M059J (cell line): ENCODE data around the gene SLC38A9. TPM values are rescaled to one million over a fixed set of nuclear protein-coding genes. Genes with fewer than 3 reads are reported as not detected.
A peak's percentile ranks its signal among the peaks of the same experiment; 100 is the strongest.
"Not testable (repeated sequence)": the region's sequence is repeated elsewhere in the genome, so short reads cannot be mapped to it uniquely, and the experiment has no call there.

Experiments used
- DNase-seq: peaks from one replicate; pipeline ENCODE4 v3.0.0-alpha.2; 2012; ENCODE audit warnings: low read depth
- total RNA-seq: library from RNA; depleted of rRNA; stranded (reverse); fragments of >200 nt; shearing (Covaris generic); gene quantifications from 2 replicates; pipeline ENCODE4 v1.2.3, GENCODE V29; 2014

The SLC38A9 gene
- total RNA-seq, 1 experiment from 2014 or later = 19.2 TPM

DNA sequence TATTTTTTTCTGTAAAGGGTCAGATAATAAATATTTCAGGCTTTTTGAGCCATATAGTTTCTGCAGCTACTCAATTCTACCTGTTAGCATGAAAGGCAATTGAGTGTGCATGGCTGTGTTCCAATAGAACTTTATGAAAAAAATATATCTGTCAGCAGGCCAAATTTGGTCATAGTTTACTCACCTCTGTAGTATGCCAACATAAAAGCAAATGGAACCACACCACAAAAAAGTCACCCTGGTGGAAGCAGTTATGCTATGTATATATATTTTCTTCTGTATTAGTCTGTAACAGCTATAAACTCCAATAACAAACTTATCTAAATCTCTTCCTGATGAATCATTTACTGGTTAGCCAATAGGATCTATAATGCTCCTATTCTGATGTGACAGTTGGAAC, 3.4 kb downstream of the SLC38A9 start:
- peak; percentile 25 for DNase-seq

DNA sequence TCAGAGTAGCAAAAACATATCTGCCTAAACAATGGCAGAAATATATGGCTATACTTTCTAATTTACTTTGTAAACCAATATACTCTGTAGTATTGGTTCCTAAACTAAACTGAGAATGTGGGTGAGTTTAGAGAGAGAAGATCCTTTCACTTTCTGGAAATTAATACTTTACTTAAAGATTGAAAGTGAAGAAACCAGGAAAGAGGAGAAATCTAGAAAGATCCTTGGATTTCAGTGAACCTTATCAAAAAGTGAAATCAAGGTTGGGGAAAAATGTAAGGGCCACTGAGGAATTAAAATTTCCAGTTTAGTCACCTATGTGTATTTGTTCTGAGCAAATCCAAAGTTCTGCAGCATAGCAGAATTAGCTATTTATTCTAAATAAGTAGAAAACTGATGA, 5.9 kb downstream of the SLC38A9 start:
- no peak for DNase-seq

DNA sequence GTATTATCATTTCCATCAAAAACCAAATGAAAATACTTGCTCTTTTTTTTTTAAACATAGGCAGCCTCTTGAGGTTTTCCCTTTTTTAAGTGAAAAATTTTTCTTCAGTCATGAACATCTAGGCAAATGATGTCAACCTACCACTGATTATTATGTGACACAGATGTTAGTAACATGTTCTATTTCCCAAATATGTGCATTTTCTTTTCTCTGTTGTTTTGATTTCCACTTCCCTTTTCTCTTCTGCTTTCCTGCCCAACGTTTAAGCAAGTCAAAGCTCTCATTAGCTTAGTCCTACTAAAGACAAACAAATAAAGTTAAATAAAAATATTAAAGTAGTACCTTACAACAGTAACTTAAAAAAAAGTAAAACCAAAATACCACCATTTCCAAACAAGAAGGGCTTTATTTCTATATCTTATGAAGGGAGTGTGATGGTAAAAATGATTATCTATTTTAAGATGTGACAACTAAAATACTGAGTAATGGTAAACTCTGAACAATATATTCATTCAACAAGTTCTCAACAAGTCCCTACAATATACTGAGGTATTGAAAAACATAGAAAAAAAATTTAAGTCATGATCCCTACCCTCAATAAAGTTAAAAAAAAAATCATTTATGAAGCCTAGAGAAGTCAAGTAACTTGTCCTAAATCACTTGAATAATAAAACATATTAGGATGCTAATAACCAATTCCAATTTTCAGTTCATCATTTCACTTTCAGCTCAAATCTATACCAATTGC, 9.4 kb downstream of the SLC38A9 start:
- no peak for DNase-seq

DNA sequence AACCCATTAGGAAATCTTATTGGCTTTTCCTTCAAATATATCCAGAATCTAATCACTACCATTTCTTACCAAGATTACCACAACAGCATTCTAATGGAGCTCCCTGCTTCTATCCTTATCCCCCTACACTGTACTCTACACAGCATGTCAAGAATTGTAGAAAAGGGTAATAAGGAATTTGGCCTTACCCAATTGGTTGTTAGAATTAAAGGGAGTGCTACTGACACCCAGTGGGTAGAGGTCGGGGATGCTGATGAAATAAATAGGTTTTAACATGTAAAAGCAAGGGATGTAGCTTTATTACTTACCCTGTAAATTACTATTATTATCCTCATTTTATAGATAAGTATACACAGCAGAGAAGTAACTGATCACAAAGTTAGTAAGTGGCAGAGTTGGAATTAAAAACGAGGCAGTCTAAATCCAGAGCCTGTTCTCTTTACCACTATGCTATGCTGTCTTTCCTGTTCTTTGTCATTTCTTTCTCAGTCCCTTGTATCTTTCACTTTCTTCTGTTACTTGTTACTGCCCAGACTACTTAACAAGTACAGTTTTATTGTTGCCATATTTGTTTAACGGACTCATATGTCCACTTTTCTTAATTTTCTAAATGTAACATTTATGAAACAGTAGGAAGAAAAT, 10.5 kb downstream of the SLC38A9 start:
- DNase-seq = no peak

DNA sequence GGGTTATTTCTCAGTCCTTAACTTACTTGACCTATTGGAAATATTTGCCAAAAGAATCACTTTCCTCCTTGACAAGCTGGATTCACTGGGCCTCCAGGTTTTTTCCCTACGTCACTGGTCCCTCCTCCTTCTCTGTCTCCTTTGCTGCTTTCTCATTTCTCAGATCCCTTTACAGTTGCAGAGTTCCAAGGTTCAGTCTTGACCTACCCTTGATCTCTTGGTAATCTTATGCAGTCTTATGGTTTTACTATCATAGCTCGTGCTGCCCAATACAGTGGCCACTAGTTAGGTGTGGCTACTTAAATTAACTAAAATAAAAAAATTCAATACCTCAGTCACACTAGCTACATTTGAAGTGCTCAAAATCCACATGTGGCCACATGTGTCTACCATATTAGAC, 11.4 kb downstream of the SLC38A9 start:
- no peak for DNase-seq

DNA sequence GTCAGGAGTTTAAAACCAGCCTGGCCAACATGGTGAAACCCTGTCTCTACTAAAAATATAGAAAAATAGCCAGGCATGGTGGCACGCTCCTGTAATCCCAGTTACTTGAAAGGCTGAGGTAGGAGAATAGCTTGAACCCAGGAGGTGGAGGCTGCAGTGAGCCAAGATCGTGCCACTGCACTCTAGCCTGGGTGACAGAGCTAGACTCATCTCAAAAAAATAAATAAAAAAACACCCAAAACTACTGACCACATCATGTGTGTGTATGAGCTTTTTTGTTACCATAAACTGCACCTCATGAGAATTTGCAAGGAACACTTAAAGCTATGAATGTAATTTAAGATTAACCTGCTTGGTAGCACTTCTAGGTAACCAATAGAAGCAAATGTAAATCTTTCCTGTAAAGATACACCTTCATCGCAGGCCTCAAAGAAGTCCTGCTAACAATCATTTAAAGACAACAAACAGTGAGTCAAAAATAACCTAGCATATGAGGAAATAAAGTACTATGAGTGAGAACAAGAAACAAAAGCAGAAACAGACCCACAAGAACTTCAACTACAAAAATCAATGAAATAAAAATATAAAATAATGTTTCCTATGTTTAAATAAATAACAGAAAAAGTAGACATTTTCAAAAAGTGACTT, 13.0 kb downstream of the SLC38A9 start:
- no peak for DNase-seq

DNA sequence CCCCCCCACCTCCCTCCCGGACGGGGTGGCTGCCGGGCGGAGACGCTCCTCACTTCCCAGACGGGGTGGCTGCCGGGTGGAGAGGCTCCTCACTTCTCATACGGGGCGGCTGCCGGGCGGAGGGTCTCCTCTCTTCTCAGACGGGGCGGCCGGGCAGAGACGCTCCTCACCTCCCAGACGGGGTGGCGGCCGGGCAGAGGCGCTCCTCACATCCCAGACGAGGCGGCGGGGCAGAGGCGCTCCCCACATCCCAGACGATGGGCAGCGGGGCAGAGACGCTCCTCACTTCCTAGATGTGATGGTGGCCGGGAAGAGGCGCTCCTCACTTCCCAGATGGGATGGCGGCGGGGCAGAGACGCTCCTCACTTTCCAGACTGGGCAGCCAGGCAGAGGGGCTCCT, 15.4 kb downstream of the SLC38A9 start:
- DNase-seq = not testable (repeated sequence)

DNA sequence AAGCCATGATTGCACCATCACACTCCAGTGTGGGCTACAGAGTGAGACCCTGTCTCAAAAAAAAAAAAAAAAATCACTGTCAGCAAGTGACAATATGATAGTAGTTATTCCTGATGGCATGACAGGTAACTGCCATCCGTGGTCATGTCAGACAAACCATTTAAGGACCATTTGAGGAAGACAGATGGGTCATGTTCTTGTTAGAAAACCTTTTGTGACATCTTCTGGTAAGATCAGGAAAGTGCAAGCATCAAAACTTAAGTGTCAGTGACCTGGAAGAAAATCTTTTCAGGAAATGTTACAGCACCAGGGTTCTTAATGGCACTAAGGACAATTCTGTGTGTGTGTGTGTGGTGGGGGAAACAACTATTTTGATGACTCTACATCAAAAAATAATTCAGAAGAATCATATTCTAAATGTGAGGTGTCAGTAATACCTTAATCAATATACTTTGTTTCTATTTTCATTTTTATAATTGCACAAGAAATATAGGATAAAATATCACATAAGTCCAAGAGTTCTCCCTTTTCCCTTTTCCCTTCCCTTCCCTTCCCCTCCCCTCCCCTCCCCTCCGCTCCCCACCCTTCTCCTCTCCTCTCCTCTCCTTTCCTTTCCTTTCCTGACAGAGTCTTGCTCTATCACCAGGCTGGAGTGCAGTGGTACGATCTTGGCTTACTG, 17.8 kb downstream of the SLC38A9 start:
- peak; percentile 54 for DNase-seq

DNA sequence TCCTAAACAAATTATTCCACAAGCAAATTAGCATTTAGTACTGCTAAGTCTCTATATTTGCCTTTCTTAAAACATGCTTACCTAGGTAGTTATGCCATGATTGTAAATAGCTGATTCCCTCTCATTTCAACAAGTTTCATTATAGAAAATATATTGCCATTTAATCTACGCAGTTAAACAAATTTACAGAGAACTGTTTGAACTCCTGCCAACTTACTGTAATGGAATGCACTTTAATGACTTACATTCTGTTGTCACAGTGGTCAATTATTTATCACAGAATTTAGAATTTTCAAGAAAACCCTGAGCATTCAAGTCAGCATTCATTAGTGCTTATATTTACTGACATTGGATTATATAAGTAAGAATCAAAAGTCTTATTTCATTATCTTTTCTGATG, 19.6 kb downstream of the SLC38A9 start:
- DNase-seq = no peak

DNA sequence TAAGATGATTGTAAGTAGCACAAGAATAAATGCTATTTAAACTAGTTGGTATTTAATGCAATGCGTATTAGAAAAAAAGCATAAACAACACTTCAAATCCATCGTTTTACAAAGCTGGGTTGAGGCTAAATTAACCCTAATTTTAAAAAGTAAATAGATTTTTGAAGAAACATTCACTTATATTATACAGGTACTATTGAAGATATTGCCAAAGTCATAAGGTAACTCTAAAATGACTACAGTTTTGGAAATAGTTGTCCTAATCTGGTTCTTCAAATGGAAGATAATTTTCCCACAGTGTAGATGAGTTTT, 20.1 kb downstream of the SLC38A9 start:
- DNase-seq = no peak

DNA sequence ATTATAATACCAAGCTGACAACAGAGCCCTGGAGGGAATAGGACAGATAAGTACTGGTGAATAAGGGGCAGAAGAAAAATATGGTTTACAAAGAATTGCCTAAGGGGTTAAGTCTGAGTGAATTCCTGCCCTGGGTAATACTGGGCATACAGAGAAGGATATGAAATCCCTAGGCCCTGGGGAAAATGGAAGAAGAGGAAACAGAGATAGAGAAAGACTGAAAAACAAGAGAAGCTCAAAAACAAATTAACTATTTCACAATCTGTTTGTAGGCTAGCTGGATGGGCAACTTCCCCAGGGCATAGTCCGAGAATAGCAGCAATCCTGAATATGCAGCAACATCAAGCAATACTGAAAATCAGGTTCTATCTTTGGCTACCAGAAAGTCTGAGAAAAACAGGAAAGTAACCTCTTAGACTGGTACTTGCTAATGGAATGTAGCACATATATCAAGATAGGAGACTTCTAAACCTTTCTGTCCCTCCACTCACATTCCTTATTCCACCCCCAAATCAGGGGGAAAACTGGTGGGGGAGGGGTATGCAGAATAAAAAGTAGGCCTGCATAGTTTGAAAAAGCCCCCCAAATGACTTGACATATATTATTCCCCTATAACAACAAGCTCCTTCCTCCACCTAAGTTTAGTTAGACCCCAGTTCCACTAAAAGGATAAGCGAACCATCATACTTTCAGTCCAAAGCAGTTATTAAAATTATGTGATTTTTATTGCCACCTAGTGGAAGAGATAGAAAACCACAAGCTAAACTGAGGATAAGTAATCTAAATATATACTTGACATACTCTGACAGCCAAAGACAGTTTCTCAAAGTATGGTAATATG, 20.6 kb downstream of the SLC38A9 start:
- peak; percentile 54 for DNase-seq

DNA sequence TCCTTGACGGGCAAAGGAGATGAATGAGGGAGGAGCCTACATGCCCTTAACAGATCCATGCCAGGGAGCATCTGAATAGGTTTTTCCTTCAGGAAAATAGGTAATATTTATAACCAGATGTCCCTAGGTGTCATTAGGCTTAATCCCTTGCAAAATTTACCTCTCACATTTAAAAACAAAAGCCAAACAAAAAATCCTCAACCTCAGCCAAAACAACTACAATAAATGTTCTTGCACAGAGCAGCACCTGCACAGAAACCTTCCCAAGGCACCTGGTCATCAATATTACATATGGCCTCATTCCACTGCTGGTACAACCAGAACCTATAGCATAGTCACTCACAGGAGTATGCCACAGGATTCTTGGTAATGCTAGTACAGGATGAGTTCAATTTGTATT, 30.1 kb downstream of the SLC38A9 start:
- DNase-seq = no peak

DNA sequence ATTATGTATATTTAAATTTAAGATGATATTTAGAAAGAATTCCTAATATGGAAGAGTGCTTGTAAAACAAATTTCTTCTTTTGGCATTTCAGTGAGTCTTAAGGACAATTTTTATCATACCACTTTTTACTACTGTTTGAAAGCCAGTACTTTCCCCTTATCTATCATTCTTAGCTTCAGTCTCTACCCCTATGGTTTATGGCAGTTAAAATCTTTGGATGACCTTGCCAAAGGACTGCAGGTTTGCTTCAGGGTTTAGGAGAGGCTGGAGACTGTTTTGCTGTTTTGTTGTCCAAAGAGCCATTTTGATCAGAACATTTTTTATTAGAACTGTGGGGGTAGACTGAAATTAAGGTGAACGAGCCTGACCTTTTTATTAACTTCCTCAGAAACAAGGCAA, 30.8 kb downstream of the SLC38A9 start:
- DNase-seq = no peak

DNA sequence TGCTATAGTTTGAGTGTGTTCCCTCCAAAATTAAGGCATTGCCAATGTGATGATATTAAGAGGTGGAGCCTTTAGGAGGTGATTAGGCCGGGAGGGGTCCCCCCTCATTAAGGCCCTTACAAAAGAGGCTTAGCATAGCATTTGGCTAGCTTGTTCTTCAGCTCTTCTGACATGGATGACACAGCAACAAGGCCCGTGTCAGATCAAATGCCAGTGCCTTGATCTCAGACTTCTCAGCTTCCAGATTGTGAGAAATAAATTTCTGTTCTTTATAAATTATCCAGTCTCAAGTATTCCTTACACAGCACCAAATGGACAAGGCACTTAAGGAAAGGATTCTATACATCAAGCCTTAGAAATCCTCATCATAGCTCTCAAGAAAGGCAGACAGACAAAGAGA, 31.8 kb downstream of the SLC38A9 start:
- DNase-seq = no peak

DNA sequence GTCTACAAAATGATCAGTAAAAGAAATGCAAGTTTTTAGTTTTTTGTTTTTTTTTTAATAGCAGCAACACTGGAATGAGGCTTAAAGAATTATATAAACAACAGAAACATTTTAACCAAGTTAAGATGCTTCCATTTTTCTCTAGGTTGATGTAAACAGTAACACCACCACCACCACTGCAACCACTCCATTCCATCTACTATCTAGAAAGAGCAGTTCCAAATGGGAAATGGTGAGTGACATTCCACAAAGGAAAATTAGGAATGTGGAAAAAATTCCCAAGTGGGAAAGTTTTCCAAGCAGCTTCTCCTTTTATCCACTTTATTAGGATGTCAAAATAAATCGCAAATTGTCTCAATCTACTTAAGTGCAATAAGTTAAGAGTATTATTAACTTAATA, 32.6 kb downstream of the SLC38A9 start:
- no peak for DNase-seq

DNA sequence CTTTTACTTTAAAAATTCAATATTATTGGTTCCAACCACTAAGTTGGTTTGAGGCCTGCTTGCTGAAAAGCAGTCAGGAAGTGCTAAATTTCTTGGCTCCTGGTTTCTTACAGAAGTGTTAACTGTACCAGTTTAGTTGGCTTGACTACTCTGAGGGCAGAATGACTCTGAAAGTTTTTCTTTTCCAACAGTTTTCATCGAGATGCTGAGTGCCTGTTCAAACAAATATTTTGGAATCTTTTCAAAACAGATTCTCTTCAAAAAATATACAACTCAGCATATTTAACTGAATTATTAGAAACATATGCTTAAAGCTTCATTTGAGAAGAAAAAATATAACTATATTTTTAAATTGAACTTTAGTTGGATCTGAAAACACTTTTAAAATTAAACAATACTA, 37.0 kb downstream of the SLC38A9 start:
- DNase-seq = no peak

DNA sequence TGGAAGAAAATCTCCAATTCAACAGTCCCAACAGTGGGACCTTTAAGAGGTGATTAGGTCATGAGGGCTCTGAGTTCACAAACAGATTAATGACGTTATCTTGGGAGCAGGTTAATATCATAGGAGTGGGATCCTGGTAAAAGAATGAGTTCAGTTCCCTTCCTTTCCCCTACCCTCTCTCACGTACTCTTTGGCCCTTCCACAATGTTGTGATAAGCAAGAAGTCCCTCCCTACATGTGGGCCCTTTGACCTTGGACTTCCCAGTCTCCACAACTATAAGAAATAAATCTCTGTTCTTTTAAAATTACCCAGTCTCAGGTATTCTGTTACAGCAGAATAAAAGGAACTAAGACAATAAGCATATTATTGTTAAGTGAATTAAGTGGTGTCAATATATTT, 37.8 kb downstream of the SLC38A9 start:
- no peak for DNase-seq

DNA sequence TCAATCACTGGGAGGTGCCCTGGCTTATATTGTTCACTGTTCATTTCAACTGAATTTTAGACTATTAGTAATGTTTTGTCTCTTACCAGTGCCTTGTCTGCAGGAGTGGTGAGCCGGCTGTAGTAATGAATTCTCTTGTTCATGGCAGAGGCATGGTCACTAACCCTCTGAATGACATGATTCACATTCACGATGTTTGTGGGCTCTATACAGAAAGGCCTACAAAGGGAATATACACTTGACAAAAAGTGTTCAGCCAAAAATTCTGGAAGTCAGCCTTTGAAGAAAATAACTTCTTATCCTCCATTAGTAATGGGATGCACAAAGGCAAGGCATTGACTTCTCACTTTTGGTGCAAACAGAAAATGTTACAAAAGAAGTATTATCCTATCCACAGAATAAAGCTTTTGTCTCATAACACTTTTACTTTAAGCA, 39.6 kb downstream of the SLC38A9 start:
- peak; percentile 20 for DNase-seq

DNA sequence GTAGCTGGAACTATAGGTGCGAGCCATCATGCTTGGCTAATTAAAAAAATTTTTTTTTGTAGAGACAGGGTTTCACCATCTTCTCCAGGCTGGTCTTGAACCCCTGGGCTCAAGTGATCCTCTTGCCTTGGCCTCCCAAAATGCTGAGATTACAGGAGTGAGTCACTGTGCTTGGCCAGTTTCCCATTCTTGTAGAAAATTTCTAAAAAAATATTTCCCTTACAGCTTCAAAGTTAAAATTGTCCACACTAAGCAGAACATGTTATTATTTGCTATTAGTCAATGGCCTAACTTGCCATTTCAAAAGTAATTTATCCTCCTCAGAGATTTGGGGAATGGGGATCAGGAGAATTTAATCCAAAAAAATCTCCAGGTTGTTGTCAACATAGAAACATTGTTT, 40.1 kb downstream of the SLC38A9 start:
- DNase-seq = peak; percentile 29

DNA sequence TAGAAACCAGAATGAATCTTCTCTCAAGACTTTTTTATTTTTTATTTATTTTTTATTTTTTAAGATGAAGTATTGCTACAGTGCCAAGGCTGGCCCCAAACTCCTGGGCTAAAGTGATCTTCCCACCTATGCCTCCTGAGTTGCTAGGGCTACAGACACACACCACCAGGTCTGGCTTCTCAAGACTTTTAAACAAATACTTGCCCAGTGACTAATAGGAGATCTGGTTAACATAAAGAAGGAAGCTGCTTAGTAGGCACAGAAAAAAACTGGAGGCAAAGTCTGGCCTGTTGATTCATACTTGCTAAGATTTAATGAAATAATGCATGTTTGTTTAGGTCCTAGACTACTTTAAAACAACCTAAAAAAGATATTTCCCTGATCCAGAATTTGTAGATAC, 43.8 kb downstream of the SLC38A9 start:
- DNase-seq = peak; percentile 83

DNA sequence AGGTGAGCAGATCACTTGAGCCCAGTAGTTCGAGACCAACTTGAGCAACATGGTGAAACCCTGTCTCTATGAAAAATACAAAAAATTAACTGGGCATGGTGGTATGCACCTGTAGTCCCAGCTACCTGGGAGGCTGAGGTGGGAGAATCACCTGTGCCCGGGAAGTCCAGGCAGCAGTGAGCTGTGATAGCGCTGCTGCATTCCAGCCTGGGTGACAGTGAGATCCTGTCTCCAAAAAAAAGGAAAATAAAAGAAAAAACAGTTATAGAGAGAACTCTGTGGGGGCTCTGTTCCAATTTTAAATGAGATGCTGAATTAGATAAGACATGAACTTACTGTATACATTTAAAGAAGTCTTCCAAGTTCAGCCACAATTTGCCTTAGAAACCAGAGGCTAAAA, 44.2 kb downstream of the SLC38A9 start:
- no peak for DNase-seq

DNA sequence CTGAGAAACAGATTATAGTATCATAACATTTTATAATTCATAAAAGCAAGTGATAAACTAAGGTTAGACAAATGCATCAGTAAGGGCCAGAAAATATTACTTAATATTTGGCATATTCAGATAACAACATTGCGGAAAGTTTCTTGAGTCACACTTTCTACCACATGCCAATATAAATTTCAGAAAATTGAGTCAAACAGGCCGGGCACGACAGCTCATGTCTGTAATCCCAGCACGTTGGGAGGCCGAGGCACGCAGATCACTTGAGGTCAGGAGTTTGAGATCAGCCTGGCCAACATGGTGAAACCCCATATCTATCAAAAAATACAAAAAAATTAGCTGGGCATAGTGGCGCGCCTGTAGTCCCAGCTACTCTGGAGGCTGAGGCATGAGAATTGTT, 47.1 kb downstream of the SLC38A9 start:
- no peak for DNase-seq
